Endothelial cell of umbilical vein (primary cell): ENCODE data around the gene DRC1. TPM values are rescaled to one million over a fixed set of nuclear protein-coding genes. Genes with fewer than 3 reads are reported as not detected.

Source experiments
- BruUV-seq: library from RNA; stranded (reverse); fragments of 400-500 nt; replicated peaks from 2 replicates; lab custom pipeline; 2021; lab: Mats Ljungman, UMichigan
- CTCF ChIA-PET: fragments of 300-600, 350-600 bp; sonication (Branson Sonifier 250); formaldehyde crosslinking; loops from one replicate; lab custom pipeline; 2021; ENCODE audit warnings: antibody characterized with exemption, inconsistent platforms; lab: Charles Lee
- POLR2A ChIA-PET: fragments of 300-600, 350-600 bp; sonication (Branson Sonifier 250); formaldehyde crosslinking; loops from one replicate; lab custom pipeline; 2021; ENCODE audit warnings: antibody characterized with exemption, inconsistent platforms; lab: Charles Lee
- DNase-seq: peaks from one replicate; pipeline ENCODE4 v3.0.0-alpha.2; 2011; ENCODE audit warnings: low read depth, low spot score
- FAIRE-seq: peaks from 2 replicates; lab custom pipeline; 2011; peaks lifted over from hg19 to GRCh38; lab: Jason Lieb, UNC
- H2AFZ ChIP-seq: 2 replicates; pipeline ENCODE4 v1.6.0; 2012; ENCODE audit warnings: low read depth, low read length, control low read depth, inconsistent platforms
- H3K27ac ChIP-seq: 2 replicates; pipeline ENCODE4 v1.5.1; 2011; ENCODE audit warnings: low read depth, mild to moderate bottlenecking, control low read depth, low read length, moderate library complexity; ENCODE audit not compliant: insufficient read depth
- H3K27me3 ChIP-seq, 2 experiments: 2 replicates each; pipeline versions ENCODE4 v1.6.0 to v1.6.1; 2011; ENCODE audit warnings: low read length in 2 of 2, mixed read lengths in 1 of 2; ENCODE audit not compliant: control insufficient read depth in 2 of 2, insufficient read depth in 2 of 2
- H3K36me3 ChIP-seq, 2 experiments: 2 replicates in 1 of 2; 3 replicates in 1 of 2; pipeline ENCODE4 v1.5.1; 2011; ENCODE audit warnings: low read length in 2 of 2, mild to moderate bottlenecking in 1 of 2, moderate library complexity in 1 of 2; ENCODE audit not compliant: control insufficient read depth in 2 of 2, insufficient read depth in 2 of 2; ENCODE audit errors: extremely low read depth in 1 of 2
- H3K4me1 ChIP-seq: 3 replicates; pipeline ENCODE4 v1.5.1; 2011; ENCODE audit warnings: mild to moderate bottlenecking, low read length; ENCODE audit not compliant: control insufficient read depth, insufficient read depth; ENCODE audit errors: extremely low read depth
- H3K4me2 ChIP-seq: 2 replicates; pipeline ENCODE4 v1.6.1; 2011; ENCODE audit warnings: low read length, control low read depth, mixed read lengths; ENCODE audit not compliant: insufficient read depth
- H3K4me3 ChIP-seq, 3 experiments: fragments of 200-600 bp in 1 of 3; sonication (generic), shearing (Covaris generic) in 1 of 3; replicated peaks in 1 of 3; 2 replicates each; pipeline ENCODE4 v1.5.1; 2011 to 2016; ENCODE audit warnings: control low read depth in 3 of 3, low read length in 3 of 3, mild to moderate bottlenecking in 2 of 3, inconsistent platforms in 1 of 3, low read depth in 1 of 3, moderate library complexity in 1 of 3; ENCODE audit not compliant: insufficient read depth in 1 of 3
- H3K79me2 ChIP-seq: 2 replicates; pipeline ENCODE4 v1.6.0; 2012; ENCODE audit warnings: low read length, inconsistent platforms; ENCODE audit not compliant: control insufficient read depth, insufficient read depth
- H3K9ac ChIP-seq: replicated peaks from 2 replicates; pipeline ENCODE3; 2011; ENCODE audit warnings: low read length, control low read depth; ENCODE audit not compliant: insufficient read depth; ENCODE audit errors: extremely low read depth
- H3K9me1 ChIP-seq: replicated peaks from 3 replicates; pipeline ENCODE4 v1.6.0; 2011; ENCODE audit warnings: mild to moderate bottlenecking, low read length; ENCODE audit not compliant: control insufficient read depth, insufficient read depth; ENCODE audit errors: extremely low read depth
- H3K9me3 ChIP-seq: replicated peaks from 2 replicates; pipeline ENCODE4 v1.5.1; 2012; ENCODE audit warnings: low read length, inconsistent platforms; ENCODE audit not compliant: control insufficient read depth, insufficient read depth
- H4K20me1 ChIP-seq: replicated peaks from 2 replicates; pipeline ENCODE3; 2011; ENCODE audit warnings: mild to moderate bottlenecking, low read length; ENCODE audit not compliant: control insufficient read depth, insufficient read depth; ENCODE audit errors: extremely low read depth
- EZH2 ChIP-seq: IDR thresholded peaks from 2 replicates; pipeline ENCODE4 v1.6.1; 2012; ENCODE audit warnings: borderline replicate concordance, low read depth, mild to moderate bottlenecking, moderate library complexity, low read length, inconsistent platforms; ENCODE audit not compliant: severe bottlenecking
- FOS ChIP-seq: IDR thresholded peaks from 2 replicates; pipeline ENCODE4 v1.6.1; 2011; ENCODE audit warnings: mild to moderate bottlenecking, low read length, moderate library complexity, borderline replicate concordance; ENCODE audit not compliant: insufficient read depth
- GATA2 ChIP-seq: IDR thresholded peaks from 2 replicates; pipeline ENCODE4 v1.7.0; 2011; ENCODE audit warnings: low read depth, mild to moderate bottlenecking, moderate library complexity, mixed read lengths, low read length; ENCODE audit not compliant: insufficient read length, insufficient read depth
- JUN ChIP-seq: IDR thresholded peaks from 2 replicates; pipeline ENCODE4 v1.6.1; 2011; ENCODE audit warnings: borderline replicate concordance, low read depth; ENCODE audit not compliant: insufficient read length, insufficient read depth
- MAX ChIP-seq: IDR thresholded peaks from 2 replicates; pipeline ENCODE4 v1.6.1; 2011; ENCODE audit not compliant: insufficient read depth, insufficient read length
- MYC ChIP-seq: IDR thresholded peaks from one replicate; pipeline ENCODE4 v1.6.1; 2011; ENCODE audit warnings: mild to moderate bottlenecking, low read depth, low read length
- POLR2A ChIP-seq: IDR thresholded peaks from 2 replicates; pipeline ENCODE4 v1.6.1; 2012; ENCODE audit warnings: low read depth, mild to moderate bottlenecking, control low read depth, low read length
- POLR2AphosphoS5 ChIP-seq: IDR thresholded peaks from 2 replicates; pipeline ENCODE4 v1.6.1; 2012; ENCODE audit warnings: low read depth, mild to moderate bottlenecking, control low read depth, low read length, moderate library complexity; ENCODE audit not compliant: insufficient read depth
- dilution Hi-C: fragments of 300-500 bp; cut with MboI; formaldehyde crosslinking; loops from one replicate; pipeline ENCODE4 v1.15.0; 2019; ENCODE audit warnings: low sequenced_read_pairs; ENCODE audit not compliant: extremely low pct_ligation_motif_present
- intact Hi-C: fragments of 100-400 bp; cut with micrococcal nuclease; formaldehyde crosslinking; loops from one replicate; pipeline ENCODE4 v1.10.0; 2022
- polyA plus RNA-seq, 4 experiments: library from polyadenylated mRNA; depleted of rRNA in 3 of 4; stranded (reverse) in 3 of 4; unstranded in 1 of 4; fragments of >200 nt; gene quantifications; 2 replicates each; pipeline versions ENCODE4 v1.2.1 to v1.2.3, GENCODE V29; 2011 to 2012; ENCODE audit warnings: missing spikeins in 1 of 4
- total RNA-seq: library from RNA; stranded (reverse); gene quantifications from 2 replicates; pipeline ENCODE4 v1.2.3, GENCODE V29; 2021
- TF ChIP-seq, protein P1 (sequence below), 2 donors: IDR thresholded peaks; 1 replicate in 1 of 2; 2 replicates in 1 of 2; pipeline ENCODE4 v1.5.1; 2011; ENCODE audit warnings: low read length in 2 of 2, mild to moderate bottlenecking in 2 of 2, moderate library complexity in 2 of 2, control low read depth in 1 of 2, inconsistent platforms in 1 of 2, low read depth in 1 of 2; ENCODE audit not compliant: insufficient read depth in 1 of 2; ENCODE audit errors: extremely low read depth in 1 of 2

DRC1 gene
- total and polyA plus RNA-seq, 2 donors (not counting 3 experiments of a cell fraction or from before 2014, with no cell fraction given): 0.44 TPM; not detected in 1

DNA sequence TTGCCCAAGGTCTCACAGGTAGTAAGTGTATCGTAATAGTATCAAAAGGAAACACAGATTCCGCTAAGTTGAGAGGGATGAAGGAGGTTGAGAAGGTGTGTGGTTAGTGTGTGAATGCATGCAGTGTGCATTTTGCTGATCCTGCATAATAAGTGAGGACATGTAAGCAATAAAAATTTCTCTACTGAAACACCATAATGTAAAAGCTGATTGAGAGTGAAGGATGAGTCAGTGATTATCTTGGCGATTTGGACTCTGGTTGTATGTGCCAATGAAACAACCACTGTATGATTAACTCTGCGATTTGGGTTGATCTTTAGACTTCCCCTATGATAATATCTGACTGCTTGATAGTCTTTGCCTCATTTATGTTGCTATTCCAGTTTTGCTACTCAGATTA, 38.4 kb upstream of the DRC1 start:
- no peak for TF ChIP-seq FOS
- TF ChIP-seq MYC: no peak
- TF ChIP-seq, protein P1, sequence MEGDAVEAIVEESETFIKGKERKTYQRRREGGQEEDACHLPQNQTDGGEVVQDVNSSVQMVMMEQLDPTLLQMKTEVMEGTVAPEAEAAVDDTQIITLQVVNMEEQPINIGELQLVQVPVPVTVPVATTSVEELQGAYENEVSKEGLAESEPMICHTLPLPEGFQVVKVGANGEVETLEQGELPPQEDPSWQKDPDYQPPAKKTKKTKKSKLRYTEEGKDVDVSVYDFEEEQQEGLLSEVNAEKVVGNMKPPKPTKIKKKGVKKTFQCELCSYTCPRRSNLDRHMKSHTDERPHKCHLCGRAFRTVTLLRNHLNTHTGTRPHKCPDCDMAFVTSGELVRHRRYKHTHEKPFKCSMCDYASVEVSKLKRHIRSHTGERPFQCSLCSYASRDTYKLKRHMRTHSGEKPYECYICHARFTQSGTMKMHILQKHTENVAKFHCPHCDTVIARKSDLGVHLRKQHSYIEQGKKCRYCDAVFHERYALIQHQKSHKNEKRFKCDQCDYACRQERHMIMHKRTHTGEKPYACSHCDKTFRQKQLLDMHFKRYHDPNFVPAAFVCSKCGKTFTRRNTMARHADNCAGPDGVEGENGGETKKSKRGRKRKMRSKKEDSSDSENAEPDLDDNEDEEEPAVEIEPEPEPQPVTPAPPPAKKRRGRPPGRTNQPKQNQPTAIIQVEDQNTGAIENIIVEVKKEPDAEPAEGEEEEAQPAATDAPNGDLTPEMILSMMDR (IDR thresholded peaks at IDR 0.05; ENCODE audit: extremely low read depth in 1 of 2, insufficient read depth in 1 of 2, low read depth in 1 of 2, low read length in 2 of 2): no peak
- TF ChIP-seq POLR2A: no peak
- TF ChIP-seq JUN: no peak
- TF ChIP-seq POLR2AphosphoS5: no peak
- TF ChIP-seq GATA2: no peak
- no peak for TF ChIP-seq MAX
- no peak for TF ChIP-seq EZH2
- intact Hi-C loops: no loop called here
- H3K4me2 ChIP-seq: no peak overlapping the region
- H3K27ac ChIP-seq: no peak overlapping the region
- peaks cover 0 to 2% of the 10 kb centered on the region in 2 experiments for H3K36me3 ChIP-seq
- H2AFZ ChIP-seq: no peak overlapping the region
- CTCF ChIA-PET: interaction anchor here (0.6 to 1.1 kb wide), 2 partner anchors 10 to 381 kb away, joined by 3 to 5 read pairs; partner anchors contain the start of gene KIF3C
- FAIRE-seq: no peak
- dilution Hi-C loops: no loop called here
- POLR2A ChIA-PET: no interaction called here
- no peaks in the 10 kb centered on the region for H3K27me3 ChIP-seq
- H3K4me1 ChIP-seq: no peaks in the 10 kb centered on the region
- no peak overlapping the region for H3K4me3 ChIP-seq
- BruUV-seq: no TSS peak
- no peak overlapping the region for H3K9ac ChIP-seq
- no peaks in the 10 kb centered on the region for H3K9me3 ChIP-seq
- H4K20me1 ChIP-seq: no peaks in the 10 kb centered on the region
- no peak for DNase-seq
- H3K9me1 ChIP-seq: no peaks in the 10 kb centered on the region
- peaks cover 48% of the 10 kb centered on the region for H3K79me2 ChIP-seq
